ENCODE data around the gene PDIA2.

- TF ChIP-seq POLR2AphosphoS5 (IDR thresholded peaks at IDR 0.05) (no peak), POLR2A (IDR thresholded peaks at IDR 0.05) (no peak), CTCF (IDR thresholded peaks at IDR 0.05) (no peak), EP300 (IDR thresholded peaks at IDR 0.05) (no peak)
Measured at GRCh38 chr16:318628-319027, 35.7 kb downstream of the PDIA2 start.

All from upper lobe of left lung (tissue), 4 donors.